Fibroblast of villous mesenchyme (primary cell): Measurements from ENCODE around the gene PFDN1. TPM values are rescaled to one million over a fixed set of nuclear protein-coding genes. Genes with fewer than 3 reads are reported as not detected.

Experiments
- DNase-seq: peaks from one replicate; pipeline ENCODE4 v3.0.0-alpha.2; 2010; ENCODE audit warnings: low read depth
- H3K4me3 ChIP-seq: 2 replicates; pipeline ENCODE4 v1.5.1; 2011; ENCODE audit warnings: low read depth, mild to moderate bottlenecking, low read length
- CTCF ChIP-seq: IDR thresholded peaks from 2 replicates; pipeline ENCODE4 v1.5.1; 2012; ENCODE audit warnings: low read depth, mild to moderate bottlenecking, low read length; ENCODE audit not compliant: insufficient read depth
- total RNA-seq: library from RNA; depleted of rRNA; stranded (reverse); fragments of >200 nt; gene quantifications from 2 replicates; pipeline ENCODE4 v1.2.3, GENCODE V29; 2012

PFDN1 gene
- total RNA-seq, 1 donor: 69.1 TPM

DNA sequence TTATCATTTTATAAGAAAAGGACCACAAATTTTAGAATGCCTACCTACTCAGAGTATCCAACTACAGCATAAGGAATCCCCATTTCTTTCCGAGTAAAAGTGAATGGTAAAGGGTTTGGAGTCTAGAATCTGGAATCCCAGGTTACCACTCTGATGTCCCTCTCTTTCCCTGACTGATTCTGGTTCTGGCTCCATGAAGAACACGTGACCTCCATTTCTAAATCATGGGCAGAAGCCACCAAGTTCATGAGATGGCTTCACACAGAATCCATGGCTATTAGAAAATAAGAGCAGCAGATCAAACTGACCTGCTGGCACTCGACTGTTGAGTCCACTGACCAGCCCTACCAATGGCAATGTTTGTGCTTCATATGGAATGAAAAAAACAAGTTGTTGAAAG is 40.7 kb downstream of the PFDN1 start:
- DNase-seq: no peak
- TF ChIP-seq CTCF: no peak
- H3K4me3 ChIP-seq: no peak overlapping the region

DNA sequence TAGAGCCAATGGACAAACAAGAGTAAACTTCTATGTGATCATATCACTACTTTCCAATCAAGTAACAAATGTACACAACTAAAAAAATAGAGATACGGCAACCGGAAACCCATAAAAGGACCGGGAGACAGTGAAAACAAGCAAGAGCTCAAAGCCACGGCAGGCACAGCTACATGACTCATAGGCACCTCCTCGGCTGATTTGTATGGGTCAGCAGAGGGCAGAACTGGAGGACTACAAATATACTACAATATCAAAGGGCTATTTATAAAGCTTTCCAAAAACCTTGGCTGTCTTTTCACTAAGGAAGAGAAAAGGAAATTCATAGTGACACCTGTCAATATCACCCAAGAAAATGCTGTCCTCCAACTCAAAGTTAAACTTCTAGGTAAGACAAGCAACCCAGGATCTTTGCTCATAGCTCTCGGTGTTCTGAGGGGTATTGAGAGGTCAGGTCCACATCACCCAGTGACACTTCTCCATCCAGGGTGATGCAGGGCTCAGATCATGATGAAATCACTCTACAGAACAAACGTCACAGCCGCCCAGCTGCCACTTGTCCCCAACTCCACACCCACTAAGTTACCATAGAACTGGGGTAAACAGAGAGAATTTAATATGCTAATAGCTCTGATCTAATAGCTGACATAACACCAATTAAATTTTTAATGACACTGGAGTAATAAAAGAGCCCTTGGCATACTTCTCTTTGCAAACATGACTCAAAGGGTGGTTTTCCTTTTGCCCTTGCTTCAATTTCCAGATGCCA is 41.3 kb downstream of the PFDN1 start:
- no peak overlapping the region for H3K4me3 ChIP-seq
- TF ChIP-seq CTCF: no peak
- peak; percentile 93 for DNase-seq

DNA sequence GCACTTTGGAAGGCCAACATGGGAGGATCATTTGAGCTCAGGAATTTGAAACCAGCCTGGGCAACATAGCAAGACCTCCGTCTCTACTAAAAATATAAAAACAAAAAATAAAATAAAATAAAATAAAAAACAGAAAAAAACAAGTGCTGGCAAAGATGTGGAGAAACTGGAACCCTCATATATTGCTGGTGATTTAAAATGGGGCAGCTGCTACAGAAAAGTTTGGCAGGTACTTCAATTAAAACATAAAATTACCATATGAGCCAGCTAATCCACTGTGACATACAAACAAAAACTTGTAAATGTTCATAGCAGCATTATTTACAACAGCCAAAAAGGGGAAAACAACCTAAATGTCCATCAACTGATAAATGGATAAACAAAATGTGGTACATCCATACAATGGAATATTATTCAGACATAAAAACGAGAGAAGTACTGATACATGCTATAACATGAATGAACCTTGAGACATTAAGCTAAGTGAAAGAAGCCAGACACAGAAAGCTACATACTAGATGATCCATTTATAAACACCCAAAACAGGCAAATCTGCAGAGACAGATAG is 42.7 kb downstream of the PFDN1 start:
- H3K4me3 ChIP-seq: no peak overlapping the region
- TF ChIP-seq CTCF: no peak
- DNase-seq: no peak

DNA sequence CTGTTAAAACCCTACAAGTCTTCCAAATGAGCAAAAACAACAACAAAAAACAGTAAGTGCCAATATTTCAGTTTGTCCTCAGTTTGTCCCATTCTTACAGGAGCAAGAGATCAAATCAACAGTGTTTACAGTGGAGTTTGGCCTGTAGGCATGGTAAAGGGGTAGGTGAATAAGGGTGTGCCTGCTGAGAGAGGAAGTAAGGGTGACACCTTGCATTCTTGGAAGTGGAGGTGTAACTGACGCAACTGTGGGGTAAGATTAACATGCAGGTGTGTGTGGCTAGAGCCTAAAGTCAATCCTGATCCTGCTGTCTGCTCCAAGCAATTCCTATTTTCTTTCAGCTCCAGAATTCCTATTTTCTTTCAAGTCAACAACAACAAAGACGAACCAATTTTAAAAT is 43.4 kb downstream of the PFDN1 start:
- no peak for TF ChIP-seq CTCF
- no peak for DNase-seq
- no peak overlapping the region for H3K4me3 ChIP-seq

DNA sequence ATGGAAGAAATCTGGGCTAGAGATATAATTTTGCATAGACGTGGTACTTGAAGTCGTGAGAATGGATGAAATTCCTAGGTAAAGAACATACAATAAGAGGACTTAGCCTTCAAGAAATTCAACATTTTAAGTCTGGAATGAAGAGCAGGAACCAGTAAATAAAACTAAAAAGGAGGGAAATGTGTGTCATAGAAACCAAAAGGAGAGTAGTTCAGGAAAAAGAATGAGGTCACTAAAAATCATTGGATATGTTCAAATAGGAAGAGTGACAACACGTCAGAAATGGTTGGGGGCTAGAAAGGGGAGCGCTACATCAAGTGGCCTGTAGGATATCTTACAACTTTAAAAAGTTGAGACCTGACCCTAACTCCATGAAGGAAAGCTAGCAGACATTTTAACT is 44.0 kb downstream of the PFDN1 start:
- DNase-seq: no peak
- no peak overlapping the region for H3K4me3 ChIP-seq
- TF ChIP-seq CTCF: no peak

DNA sequence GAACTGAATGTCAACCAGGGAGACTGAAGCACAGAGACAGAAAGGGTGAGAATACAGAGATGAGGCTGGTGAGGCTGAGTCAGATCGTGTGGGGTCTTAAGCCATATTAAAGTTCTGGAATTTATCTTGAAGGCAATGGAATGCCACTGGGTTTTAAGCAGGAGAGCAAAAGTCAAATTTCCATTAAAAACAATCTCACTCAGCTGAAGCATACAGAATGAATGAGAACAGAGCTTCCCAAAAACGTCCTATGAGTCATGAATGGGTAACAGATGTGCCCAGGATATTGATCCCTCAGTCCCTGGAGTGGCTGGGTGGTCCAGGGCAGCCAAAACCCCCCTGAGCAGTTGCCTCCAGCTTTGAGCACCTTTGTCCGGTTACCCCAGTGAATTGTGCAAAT is 44.9 kb downstream of the PFDN1 start:
- TF ChIP-seq CTCF: no peak
- no peak overlapping the region for H3K4me3 ChIP-seq
- DNase-seq: peak; percentile 13
